BJ (cell line): Measurements from ENCODE around the gene KIAA1958. TPM values are rescaled to one million over a fixed set of nuclear protein-coding genes. Genes with fewer than 3 reads are reported as not detected.

ENCODE experiments used
- CTCF ChIA-PET: fragments of 350-600 bp; formaldehyde crosslinking; extraction: SDS; loops from one replicate; lab custom pipeline; 2021; ENCODE audit warnings: antibody characterized with exemption, inconsistent platforms; lab: Yijun Ruan, JAX
- POLR2A ChIA-PET: fragments of 300-600 bp; sonication (Branson Sonifier 250); formaldehyde crosslinking; extraction: SDS; loops from one replicate; lab custom pipeline; 2021; ENCODE audit warnings: antibody characterized with exemption; lab: Charles Lee
- DNase-seq: peaks from one replicate; pipeline ENCODE4 v3.0.0-alpha.2; 2011; ENCODE audit warnings: low read depth
- H3K27me3 ChIP-seq: 2 replicates; pipeline ENCODE4 v1.6.0; 2011; ENCODE audit warnings: low read length; ENCODE audit not compliant: control insufficient read depth, insufficient read depth
- H3K36me3 ChIP-seq: 2 replicates; pipeline ENCODE4 v1.5.1; 2011; ENCODE audit warnings: low read length; ENCODE audit not compliant: control insufficient read depth, insufficient read depth
- H3K4me3 ChIP-seq: 2 replicates; pipeline ENCODE4 v1.5.1; 2011; ENCODE audit warnings: low read depth, mild to moderate bottlenecking, control low read depth, low read length
- polyA plus RNA-seq: library from polyadenylated mRNA; depleted of rRNA; stranded (reverse); fragments of >200 nt; gene quantifications from 2 replicates; pipeline ENCODE4 v1.2.3, GENCODE V29; 2011
- TF ChIP-seq, protein P1 (sequence below): IDR thresholded peaks from 2 replicates; pipeline ENCODE4 v1.5.1; 2011; ENCODE audit warnings: low read depth, mild to moderate bottlenecking, control low read depth, inconsistent platforms, low read length, moderate library complexity; ENCODE audit not compliant: insufficient read depth

KIAA1958 gene
- polyA plus RNA-seq, 1 experiment = 2.2 TPM

- Histone ChIP-seq H3K4me3 (no peak overlapping the region), H3K27me3 (no peaks in the 10 kb centered on the region), H3K36me3 (no peaks in the 10 kb centered on the region)
- TF ChIP-seq, protein P1, sequence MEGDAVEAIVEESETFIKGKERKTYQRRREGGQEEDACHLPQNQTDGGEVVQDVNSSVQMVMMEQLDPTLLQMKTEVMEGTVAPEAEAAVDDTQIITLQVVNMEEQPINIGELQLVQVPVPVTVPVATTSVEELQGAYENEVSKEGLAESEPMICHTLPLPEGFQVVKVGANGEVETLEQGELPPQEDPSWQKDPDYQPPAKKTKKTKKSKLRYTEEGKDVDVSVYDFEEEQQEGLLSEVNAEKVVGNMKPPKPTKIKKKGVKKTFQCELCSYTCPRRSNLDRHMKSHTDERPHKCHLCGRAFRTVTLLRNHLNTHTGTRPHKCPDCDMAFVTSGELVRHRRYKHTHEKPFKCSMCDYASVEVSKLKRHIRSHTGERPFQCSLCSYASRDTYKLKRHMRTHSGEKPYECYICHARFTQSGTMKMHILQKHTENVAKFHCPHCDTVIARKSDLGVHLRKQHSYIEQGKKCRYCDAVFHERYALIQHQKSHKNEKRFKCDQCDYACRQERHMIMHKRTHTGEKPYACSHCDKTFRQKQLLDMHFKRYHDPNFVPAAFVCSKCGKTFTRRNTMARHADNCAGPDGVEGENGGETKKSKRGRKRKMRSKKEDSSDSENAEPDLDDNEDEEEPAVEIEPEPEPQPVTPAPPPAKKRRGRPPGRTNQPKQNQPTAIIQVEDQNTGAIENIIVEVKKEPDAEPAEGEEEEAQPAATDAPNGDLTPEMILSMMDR = no peak
- ChIA-PET CTCF (interaction anchor here (1.0 to 1.2 kb wide), 2 partner anchors 9 to 548 kb away, joined by 3 read pairs; no protein-coding TSS in a partner anchor), POLR2A (interaction anchor here (0.6 kb wide), 1 partner anchor 274 kb away, joined by 6 read pairs; the partner anchor contains the start of gene HSDL2)
- no peak for DNase-seq
Measured at GRCh38 chr9:112654282-112654681, 167.7 kb downstream of the KIAA1958 start.

- CTCF ChIA-PET = interaction anchor here (0.6 kb wide), 1 partner anchor 267 kb away, joined by 3 read pairs; no protein-coding TSS in a partner anchor
- H3K36me3 ChIP-seq = no peaks in the 10 kb centered on the region
Measured at GRCh38 chr9:112655668-112656067, 169.0 kb downstream of the KIAA1958 start.

DNA sequence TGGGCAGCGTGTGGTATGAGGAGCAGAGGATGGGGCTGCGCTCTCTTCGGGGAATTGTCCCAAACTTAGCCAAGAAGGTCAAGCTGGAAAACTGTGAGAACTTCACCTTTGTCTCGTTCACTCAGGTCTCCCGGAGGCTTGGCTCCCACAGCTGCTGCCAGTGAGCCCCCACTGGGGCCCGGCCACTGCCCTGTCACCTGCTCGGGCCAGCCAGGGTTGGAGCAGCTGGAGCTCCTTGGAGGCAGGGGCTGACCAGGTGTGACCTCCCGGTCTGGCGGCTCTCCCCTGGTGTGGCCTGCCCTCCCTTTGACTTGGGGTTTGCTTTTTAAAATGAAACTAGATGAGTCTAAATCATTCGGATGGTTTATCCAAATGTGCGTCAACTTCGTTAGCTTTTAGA, 173.3 kb downstream of the KIAA1958 start:
- Histone ChIP-seq H3K4me3 (no peak overlapping the region), H3K27me3 (no peaks in the 10 kb centered on the region), H3K36me3 (no peaks in the 10 kb centered on the region)
- no peak for DNase-seq
- TF ChIP-seq, protein P1 = no peak
- POLR2A ChIA-PET = no interaction called here
- CTCF ChIA-PET = interaction anchor here (0.7 to 0.9 kb wide), 2 partner anchors 10 to 514 kb away, joined by 3 read pairs; no protein-coding TSS in a partner anchor

More at GRCh38 chr9:112655668-112656067, 169.0 kb downstream of the KIAA1958 start:
- TF ChIP-seq, protein P1 = no peak
- no peak for DNase-seq
- Histone ChIP-seq H3K27me3 (no peaks in the 10 kb centered on the region), H3K4me3 (no peak overlapping the region)
- POLR2A ChIA-PET = no interaction called here

DNA sequence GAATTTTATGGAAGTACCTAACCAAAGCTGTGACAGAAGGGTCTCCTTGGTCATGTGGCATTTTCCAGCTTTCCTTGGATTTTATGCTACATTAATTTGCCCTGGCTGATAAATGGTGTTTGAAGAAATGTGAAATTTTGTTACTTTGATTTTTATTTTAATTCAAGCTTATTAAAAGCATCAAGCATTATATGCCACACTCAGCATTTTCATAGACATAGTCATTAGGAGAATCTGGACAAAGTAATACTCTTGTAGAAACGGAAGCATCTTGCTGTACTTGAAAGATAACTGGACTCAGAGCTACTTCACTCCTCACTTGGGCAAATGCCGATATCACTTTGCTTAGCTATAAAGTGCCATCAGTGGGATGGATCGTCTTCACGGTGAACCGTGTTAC, 177.1 kb downstream of the KIAA1958 start:
- Histone ChIP-seq H3K4me3 (no peak overlapping the region), H3K36me3 (no peaks in the 10 kb centered on the region), H3K27me3 (no peaks in the 10 kb centered on the region)
- POLR2A ChIA-PET = no interaction called here
- DNase-seq = no peak
- TF ChIP-seq, protein P1 = no peak
- CTCF ChIA-PET = interaction anchor here (0.6 to 1.3 kb wide), 5 partner anchors 10 to 302 kb away, joined by 3 to 4 read pairs (median 3); no protein-coding TSS in a partner anchor

DNA sequence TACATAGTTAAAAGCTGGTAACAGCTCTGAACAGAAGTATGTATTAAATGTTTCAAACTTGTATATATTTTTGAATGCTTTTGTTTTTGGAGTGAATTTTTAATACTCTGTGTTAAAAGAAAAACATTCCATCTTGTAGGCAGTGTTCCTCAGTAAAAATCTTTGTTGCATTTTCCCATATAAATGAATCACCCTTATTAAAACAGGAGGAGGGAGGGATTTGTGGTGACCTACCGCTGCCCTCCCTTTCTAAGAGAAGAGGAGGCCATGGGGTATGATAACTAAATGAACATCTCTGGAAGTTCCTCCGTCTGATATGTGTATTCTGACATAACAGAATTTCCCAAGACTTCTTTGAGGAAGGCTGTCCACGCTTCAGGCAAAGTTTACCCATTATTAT, 177.9 kb downstream of the KIAA1958 start:
- H3K27me3 ChIP-seq = no peaks in the 10 kb centered on the region
- CTCF ChIA-PET = interaction anchor here (0.7 to 1.3 kb wide), 5 partner anchors 20 to 303 kb away, joined by 3 to 4 read pairs (median 3); no protein-coding TSS in a partner anchor
- POLR2A ChIA-PET = no interaction called here
- no peak overlapping the region for H3K4me3 ChIP-seq
- no peaks in the 10 kb centered on the region for H3K36me3 ChIP-seq
- TF ChIP-seq, protein P1 = no peak
- no peak for DNase-seq
